Measurements from ENCODE around the gene MAP7D3.
"Not testable (repeated sequence)": the region's sequence is repeated elsewhere in the genome, so short reads cannot be mapped to it uniquely, and the experiment has no call there.

MAP7D3 gene, protein sequence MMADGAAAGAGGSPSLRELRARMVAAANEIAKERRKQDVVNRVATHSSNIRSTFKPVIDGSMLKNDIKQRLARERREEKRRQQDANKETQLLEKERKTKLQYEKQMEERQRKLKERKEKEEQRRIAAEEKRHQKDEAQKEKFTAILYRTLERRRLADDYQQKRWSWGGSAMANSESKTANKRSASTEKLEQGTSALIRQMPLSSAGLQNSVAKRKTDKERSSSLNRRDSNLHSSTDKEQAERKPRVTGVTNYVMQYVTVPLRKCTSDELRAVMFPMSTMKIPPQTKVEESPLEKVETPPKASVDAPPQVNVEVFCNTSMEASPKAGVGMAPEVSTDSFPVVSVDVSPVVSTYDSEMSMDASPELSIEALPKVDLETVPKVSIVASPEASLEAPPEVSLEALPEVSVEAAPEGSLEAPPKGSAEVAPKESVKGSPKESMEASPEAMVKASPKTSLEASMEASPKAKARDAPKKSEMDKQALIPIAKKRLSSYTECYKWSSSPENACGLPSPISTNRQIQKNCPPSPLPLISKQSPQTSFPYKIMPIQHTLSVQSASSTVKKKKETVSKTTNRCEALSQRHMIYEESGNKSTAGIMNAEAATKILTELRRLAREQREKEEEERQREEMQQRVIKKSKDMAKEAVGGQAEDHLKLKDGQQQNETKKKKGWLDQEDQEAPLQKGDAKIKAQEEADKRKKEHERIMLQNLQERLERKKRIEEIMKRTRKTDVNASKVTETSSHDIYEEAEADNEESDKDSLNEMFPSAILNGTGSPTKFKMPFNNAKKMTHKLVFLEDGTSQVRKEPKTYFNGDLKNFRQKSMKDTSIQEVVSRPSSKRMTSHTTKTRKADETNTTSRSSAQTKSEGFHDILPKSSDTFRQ

DNA sequence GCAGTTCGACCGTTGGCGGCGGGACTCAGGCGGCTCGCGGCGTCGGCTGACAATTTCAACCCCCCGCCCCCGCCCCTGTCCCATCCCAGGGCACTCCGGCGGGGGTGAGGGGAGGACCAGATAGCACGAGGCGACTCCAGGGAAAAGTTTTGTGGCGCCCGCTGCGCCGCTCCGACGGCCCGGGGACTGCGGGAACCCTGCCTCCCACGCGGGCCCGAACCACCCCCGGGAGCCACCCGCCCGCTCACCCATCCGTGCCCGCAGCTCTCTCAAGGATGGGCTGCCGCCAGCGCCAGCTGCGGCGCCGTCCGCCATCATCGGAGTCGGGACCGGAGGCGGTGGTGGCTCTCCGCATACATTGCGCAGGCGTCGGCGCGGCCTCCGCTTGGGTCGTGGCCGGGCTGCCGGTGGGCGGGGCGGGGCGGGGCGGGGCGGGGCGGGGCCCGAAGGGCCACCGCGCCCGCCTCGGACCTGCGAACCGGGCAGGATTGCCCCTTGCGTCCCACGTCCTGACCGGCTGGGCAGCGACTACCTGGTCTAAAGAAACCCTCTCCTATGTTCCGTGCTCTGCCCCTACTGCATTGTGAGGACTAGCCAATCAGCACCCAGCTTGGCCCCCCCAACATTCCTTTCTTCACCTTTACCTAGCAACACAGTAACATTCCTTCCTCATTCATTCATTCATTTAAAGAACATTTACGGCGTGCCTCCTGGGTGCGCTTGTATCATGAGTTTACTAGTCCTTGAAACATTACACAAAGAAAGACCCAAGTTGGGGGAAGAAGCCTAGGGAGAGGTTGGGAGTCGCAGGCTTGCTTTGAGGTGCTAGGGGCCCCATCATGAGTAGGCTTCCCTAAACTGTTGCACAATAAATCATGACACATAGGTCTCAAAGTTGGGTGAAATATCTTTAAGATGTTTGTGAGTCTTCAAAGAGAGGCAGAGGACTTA, at the start of gene MAP7D3:
Gene MAP7D3 (minus strand): TSS at position 360 of the 951 bp plus-strand sequence. CDS start 42 bp downstream, at position 318.
- peak; percentile 14 to 69 for DNase-seq (ENCODE audit: low read depth in 2 of 2)

DNA sequence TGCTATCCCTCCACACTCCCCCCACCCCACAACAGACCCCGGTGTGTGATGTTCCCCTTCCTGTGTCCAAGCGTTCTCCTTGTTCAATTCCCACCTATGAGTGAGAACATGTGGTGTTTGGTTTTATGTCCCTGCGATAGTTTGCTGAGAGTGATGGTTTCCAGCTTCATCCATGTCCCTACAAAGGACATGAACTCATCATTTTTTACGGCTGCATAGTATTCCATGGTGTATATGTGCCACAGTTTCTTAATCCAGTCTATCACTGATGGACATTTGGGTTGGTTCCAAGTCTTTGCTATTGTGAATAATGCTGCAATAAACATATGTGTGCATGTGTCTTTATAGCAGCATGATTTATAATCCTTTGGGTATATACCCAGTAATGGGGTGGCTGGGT, 49.5 kb upstream of the MAP7D3 start, which contains the start of gene ADGRG4:
Gene ADGRG4 (plus strand): TSS at position 243 of the 400 bp plus-strand sequence. CDS start 7,815 bp downstream, outside the sequence.
- not testable (repeated sequence) for DNase-seq (ENCODE audit: low read depth in 2 of 2)

DNA sequence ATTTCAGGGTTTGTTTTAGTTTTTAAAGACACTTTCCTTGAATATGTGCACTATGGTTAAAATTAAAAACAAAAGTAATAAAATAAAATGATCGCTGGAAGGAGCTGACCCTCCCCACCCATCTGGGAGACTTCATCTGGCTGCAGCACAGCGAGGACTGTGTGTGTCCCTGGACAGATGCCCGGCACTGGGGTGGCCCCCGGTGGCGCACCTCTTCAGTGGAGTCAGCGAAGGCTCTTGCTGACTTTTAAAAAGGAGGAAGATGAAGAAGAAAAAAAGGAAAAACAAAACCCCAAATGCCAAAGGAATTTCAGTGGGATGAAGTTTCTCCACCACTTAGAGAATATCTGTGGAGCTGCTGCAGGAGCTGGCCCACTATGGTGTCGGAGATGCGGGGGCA, 44.2 kb upstream of the MAP7D3 start:
- DNase-seq (ENCODE audit: low read depth in 2 of 2), result no peak

DNA sequence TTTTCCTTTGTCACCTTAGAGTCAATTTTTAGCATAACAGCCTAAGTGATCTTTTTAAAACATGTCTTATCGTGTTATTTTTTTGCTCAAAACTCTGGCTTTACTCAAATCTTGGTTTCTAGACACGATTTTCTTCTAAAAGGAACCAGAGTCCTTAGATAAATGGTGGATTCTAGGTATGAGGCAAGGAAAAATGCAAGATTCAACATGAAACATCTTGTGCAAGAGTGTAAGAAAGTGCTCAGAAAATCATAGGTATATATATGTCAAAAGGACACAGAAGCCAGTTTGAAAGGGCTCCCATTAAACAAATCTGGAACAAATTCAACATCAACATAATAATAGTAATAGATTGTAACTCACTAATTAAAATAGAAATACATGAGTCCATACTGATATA, 41.5 kb upstream of the MAP7D3 start:
- no peak for DNase-seq (ENCODE audit: low read depth in 2 of 2)

DNA sequence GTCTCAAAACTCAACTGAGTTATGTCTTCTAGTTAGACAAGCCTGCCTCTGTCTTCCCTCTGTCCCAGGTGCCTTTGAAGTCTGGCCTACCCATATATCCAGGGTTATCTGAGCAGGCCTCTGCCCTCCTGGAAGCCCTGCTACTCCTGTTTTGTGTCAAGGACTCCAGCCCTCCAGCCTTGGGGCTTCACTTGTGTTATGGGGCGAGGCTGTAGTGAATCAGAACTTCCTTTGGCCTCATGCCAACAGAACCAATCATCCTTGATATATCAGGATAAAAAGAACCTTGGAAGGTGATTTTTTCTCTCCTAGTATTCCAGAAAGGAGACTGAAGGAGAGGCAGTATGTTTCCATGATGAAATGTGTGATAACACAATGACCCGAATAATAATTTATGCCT, 40.6 kb upstream of the MAP7D3 start:
- no peak for DNase-seq (ENCODE audit: low read depth in 2 of 2)

DNA sequence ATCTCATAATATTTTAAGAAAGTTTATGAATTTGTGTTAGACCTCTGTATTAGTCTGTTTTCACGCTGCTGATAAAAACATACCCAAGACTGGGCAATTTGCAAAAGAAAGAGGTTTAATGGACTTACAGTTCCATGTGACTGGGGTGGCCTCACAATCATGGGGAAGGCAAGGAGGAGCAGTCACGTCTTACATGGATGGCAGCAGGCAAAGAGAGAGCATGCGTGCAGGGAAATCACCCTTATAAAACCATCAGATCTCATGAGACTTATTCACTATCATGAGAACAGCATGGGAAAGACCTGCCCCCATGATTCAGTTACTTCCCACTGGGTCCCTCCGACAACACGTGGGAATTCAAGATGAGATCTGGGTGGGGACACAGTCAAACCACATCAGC, 35.2 kb upstream of the MAP7D3 start:
- DNase-seq (ENCODE audit: low read depth in 2 of 2), result not testable (repeated sequence)

DNA sequence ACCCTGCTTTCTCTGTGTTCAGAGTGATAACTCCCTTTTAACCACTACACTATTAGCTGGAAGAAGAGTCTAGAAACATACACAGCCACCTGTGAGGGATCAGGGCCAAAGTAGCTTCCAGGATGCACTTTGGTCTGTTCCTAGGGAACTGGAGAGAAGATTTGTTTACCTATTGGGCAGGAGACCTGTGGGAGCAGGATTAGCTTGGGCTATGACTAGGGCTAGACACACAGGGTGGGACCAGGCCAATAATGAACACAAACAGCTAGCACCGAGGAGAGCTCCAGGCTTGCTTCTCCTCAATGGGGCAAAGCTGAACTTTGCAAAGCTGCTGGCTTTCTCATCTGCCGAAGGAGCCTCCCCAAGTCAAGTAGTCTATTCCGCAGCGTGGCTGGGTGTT, 24.4 kb upstream of the MAP7D3 start:
- DNase-seq (ENCODE audit: low read depth in 2 of 2), result no peak

DNA sequence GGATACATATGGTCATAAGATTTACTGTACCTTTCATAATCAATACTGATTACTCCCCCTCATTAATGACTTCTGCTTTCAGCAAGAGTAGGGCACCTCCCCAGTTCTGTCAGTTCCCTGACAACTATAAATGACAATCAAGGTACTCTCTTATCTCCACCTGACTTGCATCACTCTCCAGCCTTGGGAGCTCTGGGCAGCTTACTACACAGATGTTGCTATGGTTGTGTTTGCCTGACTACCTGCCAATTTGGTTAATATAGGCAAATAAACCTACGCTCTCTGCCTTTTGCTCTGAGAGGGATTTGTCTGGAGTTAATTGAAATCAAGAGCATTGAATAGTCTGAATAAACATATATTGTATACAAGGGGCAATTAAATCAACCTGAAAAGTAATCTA, 22.8 kb upstream of the MAP7D3 start:
- DNase-seq (ENCODE audit: low read depth in 2 of 2), result no peak

DNA sequence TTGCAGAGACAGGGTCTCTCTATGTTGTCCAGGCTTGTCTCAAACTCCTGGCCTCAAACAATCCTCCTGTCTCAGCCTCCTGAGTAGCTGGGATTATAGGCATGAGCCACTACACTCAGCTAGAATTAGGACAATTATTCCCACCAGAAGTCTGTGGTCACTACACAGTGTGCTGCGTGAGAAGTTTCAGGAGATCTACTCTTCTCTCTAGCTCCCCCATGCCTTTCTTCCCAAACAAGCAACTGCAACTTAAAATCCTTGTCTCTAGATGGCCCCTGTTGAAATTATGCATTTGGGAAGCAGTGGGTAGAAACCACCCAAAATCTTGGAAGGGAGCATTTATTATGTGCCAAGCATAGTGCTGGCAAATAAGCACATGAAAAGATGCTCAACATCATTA, 21.1 kb upstream of the MAP7D3 start:
- no peak for DNase-seq (ENCODE audit: low read depth in 2 of 2)

DNA sequence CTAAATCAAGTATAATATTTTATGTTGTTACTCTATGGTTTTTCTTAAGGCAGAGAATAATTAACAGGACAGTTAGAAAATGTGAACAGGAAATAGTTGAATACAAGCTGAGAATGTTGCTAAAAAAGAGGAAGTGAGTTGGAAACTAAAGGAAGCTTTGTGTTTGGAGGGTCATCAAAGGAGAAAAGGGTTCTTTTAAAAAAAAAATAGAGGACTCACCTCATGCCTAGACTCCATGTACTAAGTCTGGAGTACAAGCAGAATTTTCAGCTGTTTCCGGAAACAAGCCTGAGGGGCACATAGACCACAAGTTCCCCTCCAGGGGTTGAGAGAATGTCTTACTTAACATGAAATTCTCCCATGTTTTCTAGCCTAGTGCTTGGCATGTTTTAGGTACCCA, 20.1 kb upstream of the MAP7D3 start:
- DNase-seq (ENCODE audit: low read depth in 2 of 2), result no peak

DNA sequence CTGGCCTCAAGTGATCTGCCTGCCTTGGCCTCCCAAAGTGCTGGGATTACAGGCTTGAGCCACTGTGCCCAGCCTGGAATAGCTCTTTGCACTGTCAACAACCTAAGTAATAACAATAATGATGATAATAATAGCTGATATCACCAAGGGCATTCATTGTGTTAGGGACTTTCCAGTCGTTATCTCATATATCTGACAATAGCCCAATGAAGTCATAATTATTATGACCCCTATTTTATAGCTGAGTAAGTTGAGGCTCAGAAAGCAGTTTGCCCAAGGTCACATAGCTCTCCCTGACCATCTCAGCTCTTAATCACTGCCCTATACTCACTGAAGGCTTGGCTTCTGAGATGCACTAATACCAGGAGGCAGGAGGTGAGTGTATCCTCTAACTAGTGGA, 18.7 kb upstream of the MAP7D3 start:
- no peak for DNase-seq (ENCODE audit: low read depth in 2 of 2)

DNA sequence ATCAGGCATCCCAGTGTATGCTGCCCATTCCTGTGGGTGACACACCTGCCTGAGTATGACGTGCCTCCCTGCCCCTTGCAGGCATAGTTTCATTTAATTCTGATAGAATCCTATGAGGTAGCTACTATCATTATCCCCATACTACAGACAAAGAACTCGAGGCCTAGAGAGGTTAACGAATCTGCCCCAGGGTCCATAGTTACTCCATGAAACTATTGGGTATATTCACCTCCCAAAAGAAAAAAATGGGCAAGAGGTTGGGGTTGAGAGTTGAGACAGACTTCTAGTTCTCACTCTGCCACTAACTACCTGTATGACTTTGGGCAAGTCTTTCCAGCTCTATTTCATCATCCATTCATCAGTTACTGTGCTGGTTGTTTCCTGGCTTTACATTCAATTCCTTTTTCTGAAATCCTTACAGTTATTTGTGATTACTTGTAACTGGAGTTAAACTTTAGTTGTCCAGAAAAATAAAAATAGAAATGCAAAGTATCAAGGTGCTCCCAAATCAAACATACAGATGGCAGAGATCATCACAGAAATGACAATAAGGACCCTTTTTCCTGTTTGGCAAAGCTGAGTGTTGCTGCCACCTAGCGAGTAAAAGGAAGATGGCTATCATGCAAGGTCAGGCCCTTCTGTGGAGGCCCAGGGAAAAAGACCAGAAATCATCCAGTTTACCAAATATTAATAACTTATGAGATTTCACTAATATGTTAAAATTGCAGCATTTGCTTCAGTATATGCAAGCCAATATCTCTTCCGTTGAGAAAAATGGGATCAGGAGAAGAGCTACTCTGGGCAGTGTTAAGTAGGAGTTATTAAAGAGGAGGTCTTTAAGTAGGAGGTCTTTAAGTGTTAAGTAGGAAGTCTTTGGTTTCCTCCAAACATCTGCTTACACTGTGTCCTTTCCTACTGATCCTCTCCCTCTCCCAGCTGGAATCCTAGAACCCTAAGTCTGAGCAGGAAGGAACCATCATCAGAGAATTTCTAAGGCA, 17.1 kb upstream of the MAP7D3 start:
- DNase-seq (ENCODE audit: low read depth in 2 of 2), result peak; percentile 8 to 38

DNA sequence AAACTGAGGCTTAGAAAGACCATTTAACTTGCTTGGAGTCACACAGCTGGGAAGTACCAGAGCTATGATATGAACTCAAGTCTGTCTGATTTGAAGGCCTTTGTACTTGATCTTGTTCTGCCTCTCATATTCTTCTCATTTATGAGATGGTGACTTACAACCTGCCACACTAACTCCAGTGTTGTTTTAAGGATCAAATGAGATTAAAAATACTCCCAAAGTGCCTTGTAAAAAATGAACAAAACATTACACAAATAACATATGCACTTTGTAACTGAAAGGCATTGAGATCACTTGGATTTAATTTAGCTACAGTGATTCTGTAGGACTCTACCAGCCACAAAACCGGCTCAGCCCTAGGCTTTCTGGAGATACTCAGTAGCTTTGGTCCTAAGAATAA, 15.6 kb upstream of the MAP7D3 start:
- no peak for DNase-seq (ENCODE audit: low read depth in 2 of 2)

DNA sequence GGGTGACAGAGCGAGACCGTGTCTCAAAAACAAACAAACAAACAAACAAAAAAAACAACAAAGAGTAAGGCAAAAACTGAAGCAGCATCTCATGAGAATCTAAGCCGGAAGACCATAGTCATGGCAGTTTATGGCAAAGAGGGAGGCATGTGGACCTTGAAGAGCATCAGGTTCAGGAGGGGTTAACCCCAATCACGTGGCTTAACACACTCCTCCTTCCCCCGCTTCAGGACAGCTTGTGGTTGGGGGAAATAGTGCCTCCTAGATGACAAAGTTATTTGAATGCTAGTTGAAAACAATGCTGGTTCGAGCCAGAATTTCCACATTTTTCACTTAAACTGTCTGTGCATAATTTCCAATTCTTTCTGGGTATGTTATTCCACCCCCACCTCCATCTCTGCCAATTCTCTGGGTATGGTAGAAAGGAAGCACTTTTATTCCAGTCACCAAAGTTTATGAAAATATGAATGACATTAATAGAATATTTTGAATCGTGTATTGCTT, 11.7 kb upstream of the MAP7D3 start:
- DNase-seq (ENCODE audit: low read depth in 2 of 2), result no peak

DNA sequence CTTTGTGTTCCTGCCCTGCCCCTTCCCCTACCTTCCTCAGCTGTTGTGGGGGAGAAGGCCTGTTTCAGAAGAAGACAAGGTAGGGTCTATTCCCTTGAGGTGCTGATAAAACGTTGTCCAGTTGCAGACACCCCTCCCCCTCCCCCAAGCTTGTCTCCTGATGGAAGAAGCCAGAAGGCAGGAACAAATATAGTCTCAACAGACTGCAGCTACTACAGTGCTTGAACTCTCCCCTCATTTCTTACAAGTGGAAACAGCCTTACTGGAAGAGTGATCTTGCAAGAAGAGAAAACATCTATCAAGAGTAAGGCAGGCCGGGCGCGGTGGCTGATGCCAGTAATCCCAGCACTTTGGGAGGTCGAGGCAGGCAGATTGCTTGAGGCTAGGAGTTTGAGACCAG, 11.0 kb upstream of the MAP7D3 start:
- no peak for DNase-seq (ENCODE audit: low read depth in 2 of 2)

DNA sequence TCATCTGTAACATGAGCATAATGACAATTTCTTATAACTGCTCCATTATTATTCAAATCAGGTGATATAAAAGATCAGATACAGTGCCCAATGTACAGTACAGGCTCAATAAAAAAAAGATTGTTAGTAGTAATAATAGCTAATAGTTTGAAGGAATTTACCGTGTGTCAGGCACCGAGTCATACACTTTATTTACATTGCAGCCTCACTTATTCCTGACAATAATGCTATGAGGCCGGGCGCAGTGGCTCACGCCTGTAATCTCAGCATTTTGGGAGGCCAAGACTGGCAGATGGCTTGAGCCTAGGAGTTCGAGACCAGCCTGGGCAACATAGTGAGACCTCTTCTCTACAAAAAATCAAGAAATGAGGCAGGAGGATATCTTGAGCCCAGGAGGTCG, 10.1 kb upstream of the MAP7D3 start:
- no peak for DNase-seq (ENCODE audit: low read depth in 2 of 2)

DNA sequence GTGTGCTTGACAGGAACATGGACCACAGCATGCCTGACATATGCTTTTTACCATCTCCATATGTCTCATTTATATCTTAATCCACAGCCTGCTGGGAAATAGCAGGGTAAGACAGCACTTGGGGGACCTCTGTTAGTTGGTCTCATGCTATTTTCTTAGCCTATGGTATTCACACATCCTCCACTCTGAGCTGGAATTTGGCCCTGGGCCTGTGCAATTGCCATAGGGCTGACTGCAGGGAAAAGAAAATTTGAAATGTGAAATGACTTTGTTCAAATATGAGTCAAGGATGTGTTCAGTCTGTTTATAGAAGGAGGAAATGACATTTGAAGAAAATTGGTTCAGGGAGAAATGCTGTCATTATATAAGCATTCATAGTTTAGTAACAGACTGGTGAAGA, 9.6 kb upstream of the MAP7D3 start:
- no peak for DNase-seq (ENCODE audit: low read depth in 2 of 2)

DNA sequence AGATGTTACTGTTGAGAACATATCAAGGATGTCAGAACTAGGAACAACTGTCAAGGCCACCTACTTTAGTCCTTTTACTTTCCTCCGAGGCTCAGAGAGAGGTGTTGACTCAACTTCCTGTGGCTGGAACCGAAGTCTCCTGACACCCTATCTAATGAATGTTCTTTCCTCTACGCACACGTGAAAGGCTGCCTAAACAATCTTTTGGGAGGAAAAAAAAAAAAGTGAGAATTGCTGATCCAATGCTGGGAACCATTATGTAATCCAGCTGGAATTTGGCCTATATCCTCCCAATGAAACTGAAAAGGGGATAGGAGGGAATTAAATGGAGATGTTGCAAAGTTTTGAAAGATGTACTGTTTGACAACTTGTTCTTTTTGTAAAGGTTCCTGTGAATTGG, 8.3 kb upstream of the MAP7D3 start:
- DNase-seq (ENCODE audit: low read depth in 2 of 2), result no peak

DNA sequence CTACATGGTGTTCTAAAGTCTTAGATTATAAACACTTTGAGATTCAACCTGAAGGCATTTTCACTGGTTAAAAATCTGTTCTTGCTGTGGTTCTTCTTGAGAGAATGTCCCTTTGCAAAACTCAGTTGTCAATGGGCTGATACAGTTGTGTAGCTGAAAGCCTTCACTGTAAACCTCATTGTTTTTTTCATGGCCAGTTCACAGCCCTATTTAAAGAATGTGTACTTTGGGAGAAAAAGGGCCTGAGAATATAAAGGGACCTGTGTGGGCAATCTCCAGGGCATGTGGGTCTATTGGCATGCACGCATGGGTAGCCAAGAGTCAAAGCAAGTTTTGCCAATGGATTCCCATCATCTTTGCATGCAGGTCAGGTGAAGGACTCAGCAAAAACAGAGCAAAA, 7.8 kb upstream of the MAP7D3 start:
- DNase-seq (ENCODE audit: low read depth in 2 of 2), result no peak

DNA sequence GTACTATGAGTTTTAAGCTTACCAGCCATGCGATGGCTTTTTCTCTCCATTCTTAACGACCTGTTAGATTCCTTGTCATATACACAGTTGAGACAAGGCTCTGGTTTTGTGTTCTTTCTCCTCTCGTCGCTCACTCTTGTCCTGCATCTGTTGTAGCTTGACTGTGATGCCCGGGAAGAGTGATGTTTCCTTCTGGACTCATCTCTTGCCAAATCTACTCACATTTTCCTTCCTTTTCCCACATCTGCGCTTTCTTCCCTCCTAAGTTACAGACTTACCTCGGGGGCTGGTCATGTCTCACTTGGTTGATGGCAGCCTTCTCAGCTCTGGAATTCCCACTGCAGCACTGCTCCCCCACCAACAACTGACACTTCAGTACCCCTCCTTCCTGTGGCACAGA, 4.8 kb upstream of the MAP7D3 start:
- DNase-seq (ENCODE audit: low read depth in 2 of 2), result no peak

Measured in stimulated activated CD8-positive, alpha-beta memory T cell treated with anti-CD3 and anti-CD28 coated beads, Interleukin-7, amount 100 ng/mL, for 4 hours (primary cell).